ENCODE data around the gene GRIP1.
A peak's percentile ranks its signal among the peaks of the same experiment; 100 is the strongest.

Gene GRIP1

DNA sequence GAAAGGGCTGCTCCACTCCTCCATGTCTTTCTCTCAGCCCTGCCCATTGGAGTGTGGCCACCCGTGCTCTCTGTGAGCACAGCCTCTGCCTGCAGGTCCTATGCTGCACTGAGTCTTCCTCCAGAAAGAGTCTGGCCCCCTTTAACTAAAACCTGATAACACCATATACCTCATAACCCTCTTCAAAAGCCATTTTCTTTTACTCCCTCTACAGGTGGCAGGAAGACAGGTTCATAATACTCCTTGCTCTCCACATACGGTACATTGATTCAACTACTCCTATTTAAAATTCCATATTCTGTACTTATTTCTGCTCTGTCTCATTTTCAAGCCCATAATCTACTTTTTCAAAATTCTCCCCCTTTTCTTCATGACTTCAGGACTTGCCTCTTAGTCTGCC, 232.6 kb downstream of the GRIP1 start:
- DNase-seq (ENCODE audit: low read depth), result no peak

DNA sequence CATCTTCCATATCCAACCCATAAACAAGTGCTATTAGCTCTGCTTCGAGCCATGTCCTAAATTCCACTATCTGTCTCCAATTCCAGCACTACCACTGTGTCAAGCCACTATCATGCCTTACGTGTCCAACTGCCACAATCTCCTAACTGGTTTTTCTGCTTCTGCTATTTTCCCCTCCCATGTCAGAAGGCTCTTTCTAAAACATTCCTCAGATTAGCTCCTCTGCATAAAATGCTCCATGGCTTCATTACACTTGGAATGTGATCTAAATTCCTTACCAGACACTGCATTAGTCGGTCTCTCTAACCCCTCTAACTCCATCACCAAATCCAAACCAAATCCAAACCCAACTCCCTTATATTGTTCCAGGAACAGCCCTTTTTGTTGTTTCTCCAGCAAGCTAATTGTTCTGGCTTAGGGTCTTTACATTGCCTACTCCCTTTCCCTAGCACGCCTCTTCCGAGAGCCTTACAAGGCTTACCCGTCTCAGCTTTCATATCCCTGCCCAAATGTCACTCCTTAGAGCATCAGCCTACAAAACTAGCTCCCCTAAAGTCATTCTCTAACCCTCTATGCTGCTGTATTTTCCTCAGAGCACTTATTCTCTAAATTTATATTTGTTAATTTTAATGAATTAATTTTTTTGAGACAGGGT, 236.8 kb downstream of the GRIP1 start:
- no peak for DNase-seq (ENCODE audit: low read depth)

DNA sequence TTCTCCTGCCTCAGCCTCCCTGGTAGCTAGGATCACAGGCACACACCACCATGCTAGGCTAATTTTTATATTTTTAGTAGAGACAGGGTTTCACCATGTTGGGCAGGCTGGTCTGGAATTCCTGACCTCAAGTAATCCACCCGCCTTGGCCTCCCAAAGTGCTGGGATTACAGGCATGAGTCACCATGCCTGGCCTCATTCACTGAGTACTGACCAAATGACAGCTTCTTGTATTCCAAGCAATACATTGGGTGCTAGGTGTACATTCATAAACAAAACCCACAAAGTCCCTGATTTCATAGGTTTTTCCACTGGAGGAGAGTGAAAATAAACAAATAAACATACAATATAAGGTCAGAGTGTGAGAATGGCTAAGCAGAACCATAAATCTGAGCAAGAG, 240.3 kb downstream of the GRIP1 start:
- DNase-seq (ENCODE audit: low read depth), result peak; percentile 13

DNA sequence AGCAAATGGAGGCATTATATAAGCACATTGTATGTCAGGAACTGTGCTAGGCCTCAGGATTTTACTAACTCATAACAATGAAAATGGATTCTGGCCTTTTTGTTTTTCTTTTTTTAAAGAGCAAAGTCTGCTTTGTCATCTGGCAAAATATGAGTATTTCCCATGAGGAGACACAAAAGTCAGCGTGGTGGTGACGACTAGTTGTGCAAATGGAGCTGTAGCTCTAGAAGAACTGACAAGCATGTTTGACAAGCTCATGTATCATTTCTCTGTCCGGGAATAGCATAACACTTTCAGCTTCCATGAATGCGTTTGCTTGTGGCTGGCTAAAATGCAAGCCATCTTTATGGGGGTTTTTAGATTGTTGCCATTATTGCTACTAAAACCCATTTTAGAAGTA, 248.8 kb downstream of the GRIP1 start:
- no peak for DNase-seq (ENCODE audit: low read depth)

DNA sequence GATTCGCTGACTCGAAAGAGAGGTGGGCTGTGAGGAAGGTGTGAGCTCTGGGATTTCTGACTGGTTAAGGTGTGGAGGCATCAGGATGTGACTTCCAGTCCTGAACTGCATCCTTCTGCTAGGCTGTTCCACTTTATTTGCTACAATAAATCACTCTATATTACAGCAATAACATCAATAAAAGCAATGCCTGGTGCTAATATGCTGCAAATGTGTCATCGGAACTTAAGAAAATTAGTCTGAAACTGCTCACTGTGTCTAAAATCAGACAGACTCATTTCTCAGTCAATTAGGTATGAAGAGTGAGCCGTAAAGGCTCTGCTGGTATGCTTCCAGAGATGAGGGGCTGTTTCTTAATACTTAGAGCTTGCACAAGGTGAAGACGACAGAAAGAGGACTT, 250.0 kb downstream of the GRIP1 start:
- no peak for DNase-seq (ENCODE audit: low read depth)

DNA sequence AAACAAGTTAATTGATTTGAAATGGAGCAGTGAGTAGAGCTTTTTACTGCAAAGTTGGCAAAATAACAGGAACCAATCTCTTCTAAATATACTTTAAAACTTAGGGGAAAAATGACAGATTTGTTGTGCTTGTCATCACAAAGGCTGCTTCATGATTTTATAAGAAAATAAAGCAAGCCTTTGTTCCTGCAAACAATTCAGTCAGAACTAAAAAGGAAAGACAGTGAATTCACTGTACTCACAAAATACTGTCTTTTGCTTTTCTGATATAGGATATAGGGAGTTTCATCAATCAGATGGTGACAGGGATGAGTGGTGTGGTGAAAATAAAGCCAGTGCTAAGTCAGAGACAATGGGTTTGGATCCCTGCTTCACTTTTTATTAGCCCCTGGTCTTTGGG, 250.6 kb downstream of the GRIP1 start:
- DNase-seq (ENCODE audit: low read depth), result no peak

DNA sequence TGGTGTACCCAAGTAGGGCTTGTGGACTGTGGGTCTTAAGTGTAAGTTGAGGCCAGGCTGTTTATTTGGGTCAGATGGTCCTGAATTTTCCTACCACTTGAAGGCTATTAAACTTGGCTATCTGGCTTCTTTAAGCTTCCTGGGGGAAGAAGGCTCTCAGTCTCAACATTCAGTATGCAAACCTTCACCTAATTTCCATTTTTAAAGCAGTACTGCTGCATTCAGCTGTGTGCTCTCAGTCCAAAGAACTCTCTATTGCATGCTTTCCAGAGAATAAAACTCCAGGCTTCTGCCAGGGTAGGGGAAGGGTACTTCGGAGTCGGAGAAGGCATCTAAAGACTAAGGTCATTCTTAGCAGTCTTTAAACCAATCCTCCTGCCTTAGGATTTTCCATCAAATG, 252.2 kb downstream of the GRIP1 start:
- DNase-seq (ENCODE audit: low read depth), result no peak

DNA sequence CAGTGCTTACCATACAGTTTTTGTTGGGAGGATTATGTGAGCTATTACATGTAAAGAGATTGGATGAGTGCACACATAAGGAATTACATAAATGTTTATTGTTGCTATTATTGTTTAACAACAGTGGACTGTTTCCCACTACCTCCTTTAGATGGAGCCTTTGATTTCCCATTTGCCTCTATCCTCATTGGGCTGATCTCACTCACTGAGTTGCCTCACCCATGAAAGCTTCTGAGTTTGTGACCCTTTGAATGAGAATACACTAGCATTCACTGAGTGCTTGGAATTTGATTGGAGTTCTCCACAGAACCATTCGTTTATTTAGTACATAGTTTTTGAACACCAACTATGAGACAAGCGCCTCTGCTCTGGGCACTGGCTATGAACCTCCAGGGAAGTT, 255.6 kb downstream of the GRIP1 start:
- DNase-seq (ENCODE audit: low read depth), result no peak

DNA sequence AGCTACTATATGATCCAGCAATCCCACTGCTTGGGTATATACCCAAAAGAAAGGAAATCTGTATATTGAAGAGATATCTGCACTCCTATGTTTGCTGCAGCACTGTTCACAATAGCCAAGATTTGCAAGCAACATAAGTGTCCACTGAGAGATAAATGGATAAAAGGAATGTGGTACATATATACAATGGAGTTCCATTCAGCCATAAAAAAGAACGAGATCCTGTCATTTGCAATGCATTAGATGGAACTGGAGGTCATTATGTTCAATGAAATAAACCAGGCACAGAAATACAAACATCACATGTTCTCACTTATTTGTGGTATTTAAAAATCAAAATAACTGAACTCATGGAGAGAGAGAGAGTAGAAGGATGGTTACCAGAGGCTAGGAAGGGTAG, 260.0 kb downstream of the GRIP1 start:
- DNase-seq (ENCODE audit: low read depth), result no peak

DNA sequence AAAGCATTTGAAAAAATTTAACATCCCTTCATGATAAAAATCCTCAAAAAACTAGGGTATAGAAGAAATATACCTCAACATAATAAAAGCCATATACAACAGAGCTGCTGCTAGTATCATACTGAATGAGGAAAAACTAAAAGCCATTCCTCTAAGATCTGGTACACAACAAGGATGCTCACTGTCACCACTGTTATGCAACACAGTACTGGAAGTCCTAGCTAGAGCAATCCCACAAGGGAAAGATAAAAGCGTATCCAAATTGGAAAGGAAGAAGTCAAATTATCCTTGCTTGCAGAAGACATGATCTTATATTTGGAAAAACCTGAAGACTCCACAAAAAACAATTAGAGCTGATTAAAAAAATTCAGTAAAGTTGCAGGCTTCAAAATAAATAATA, 261.7 kb downstream of the GRIP1 start:
- DNase-seq (ENCODE audit: low read depth), result no peak

DNA sequence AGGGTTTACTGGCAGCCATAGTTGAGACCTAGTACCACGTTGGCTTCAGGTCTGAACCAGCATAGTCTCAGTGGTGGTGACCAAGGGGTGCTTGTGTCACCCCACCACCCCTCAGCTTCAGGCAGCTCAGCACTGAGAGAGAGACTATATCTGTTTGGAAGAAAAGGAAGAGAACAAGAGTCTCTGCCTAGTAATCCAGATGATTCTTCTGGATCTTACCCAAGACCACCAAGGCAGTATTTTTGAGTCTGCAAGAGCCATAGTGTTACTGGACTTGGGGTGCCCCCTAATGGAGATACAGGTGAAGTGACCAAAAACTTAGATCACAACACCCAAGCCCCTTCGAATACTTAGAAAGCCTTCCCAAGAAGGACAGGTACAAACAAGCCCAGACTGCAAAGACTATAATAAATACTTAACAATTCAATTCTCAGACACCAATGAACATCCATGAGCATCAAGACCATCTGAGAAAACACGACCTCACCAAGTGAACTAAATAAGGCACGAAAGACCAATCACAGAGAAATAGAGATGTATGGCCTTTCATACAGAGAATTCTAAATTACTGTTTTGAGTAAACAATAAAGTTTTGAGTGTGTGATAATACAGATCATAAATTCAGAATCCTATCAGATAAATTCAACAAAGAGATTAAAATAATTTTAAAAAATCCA, 269.5 kb downstream of the GRIP1 start:
- peak; percentile 31 for DNase-seq (ENCODE audit: low read depth)

DNA sequence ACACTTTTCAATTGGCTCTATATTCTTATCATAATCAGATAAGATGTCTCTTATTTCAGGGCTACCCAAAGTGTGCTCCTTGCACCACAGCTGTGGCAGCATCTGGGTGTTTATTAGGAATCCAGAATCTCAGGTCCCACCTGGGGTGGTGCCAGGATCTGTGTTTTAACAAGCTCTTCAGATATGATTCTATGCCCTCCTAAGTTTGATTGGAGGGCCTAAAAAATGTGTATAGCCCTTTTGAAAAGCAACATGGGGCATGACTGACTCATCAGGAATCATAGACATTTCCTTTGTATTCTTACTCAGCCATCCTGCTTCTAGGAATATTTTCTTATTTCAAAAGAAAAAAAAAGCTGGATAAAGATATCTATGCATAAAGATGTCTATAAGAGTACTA, 273.5 kb downstream of the GRIP1 start:
- no peak for DNase-seq (ENCODE audit: low read depth)

DNA sequence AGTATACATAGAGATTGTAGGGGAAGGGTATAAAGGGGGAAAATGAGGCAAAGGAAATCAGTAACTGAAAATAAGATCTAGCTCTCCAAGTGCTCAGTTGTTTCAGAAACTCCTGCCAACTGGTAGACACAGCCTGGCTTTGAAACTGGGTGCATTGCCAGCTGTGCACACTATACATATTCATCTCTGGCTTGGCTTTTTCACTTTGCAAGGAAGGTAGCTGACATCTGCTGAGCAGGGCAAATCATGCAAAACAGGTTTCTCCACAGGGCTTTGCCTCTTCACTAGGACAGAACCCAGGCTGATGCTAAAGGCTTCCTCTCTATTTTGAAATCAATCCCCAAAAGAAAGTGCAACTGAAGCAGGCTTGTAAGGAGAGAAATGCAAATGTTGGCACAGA, 275.1 kb downstream of the GRIP1 start:
- DNase-seq (ENCODE audit: low read depth), result no peak

DNA sequence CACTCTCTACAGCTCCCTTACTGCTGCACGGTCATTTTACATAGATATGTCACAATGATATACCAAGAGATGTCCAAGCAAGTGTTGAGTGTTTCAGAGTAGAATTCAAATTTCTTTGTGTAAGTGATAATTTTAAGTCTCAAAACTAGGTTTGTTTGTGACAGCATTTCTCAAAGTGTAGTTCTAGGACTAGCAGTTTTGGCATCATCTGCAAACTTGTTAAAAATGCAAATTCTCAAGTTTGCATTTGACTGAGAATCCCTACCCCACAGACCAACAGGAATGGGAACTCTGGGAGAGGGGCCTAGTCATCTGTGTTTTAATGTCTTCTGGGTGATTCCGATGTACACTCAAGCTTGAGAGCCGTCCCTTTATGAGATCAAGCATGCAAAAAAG, 279.0 kb downstream of the GRIP1 start:
- DNase-seq (ENCODE audit: low read depth), result no peak

DNA sequence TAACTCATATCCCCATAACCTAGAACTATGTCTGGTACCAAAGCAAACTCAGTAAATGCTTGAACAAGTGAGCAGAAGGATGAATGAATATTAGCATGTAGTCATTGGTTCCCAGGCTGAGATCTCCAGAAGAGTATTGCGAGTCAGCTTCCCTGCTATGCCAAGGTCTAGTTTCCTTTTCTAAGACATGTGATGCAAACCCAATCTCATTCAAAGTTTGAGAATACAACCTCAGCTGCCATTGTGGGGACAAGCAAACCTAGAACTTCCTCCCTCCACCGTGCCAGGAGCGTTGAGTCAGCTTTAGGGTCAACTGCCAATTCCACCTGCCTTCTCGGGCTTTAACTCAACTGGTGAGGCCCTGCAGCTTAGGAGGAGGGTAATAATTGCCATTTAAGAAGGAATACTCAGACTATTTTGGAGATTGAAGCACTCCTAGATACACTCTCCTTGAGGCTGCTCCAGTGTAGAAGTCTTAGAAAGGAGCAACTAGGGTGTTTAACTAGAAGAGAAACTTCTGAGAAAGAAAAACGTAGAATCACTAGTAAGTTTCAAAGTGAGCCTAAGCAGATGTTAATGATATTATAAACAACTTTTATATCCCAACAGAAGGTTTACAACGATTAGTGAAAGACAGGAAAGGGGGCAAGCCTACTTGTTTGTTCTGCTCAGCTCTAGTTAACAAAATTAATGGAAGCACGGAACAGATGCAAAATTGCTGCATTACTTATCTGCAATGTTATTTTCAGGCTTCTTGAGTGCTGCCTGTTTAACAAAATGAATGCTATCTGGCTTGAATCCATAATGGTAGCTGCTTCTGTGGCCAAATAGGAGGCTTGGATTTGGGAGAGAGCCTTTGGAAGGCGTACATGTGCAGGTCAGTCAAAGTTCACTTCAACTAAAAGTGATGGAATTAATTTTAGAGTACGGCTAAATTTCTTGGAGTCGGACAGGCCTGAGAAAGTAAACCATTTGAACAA, 279.7 kb downstream of the GRIP1 start:
- no peak for DNase-seq (ENCODE audit: low read depth)

DNA sequence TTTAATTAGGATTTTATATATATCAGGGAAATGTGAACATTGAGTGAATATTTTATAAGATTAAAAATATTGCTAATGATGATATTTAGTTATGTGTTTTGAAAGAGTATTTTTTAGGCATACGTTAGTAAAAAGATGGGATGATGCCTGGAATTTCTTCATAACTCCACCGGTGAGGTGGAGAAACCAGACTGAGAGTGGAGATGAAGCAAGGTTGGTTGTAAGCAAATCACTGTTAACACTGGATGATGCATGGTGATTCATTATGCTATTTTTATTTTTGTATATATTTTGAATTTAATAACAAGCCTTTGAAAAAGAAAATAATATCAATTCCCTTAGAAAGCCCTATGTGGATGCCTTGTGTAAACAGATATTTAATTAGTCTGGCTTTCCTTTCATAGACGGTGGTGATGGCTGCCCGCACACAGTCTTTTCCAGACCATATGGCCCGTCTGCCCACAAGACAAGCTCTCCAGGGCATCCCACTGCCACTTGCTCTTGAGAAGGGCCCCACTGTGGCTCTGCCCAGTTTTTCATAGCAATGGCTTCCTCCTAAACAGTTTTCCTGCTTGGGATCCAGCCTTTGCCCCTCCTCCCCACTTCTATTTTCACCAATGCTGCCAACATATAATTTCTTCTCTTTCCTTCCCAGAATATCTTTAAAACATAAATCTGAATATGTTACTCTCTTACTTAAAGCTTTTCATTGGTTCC, 281.1 kb downstream of the GRIP1 start:
- DNase-seq (ENCODE audit: low read depth), result no peak

DNA sequence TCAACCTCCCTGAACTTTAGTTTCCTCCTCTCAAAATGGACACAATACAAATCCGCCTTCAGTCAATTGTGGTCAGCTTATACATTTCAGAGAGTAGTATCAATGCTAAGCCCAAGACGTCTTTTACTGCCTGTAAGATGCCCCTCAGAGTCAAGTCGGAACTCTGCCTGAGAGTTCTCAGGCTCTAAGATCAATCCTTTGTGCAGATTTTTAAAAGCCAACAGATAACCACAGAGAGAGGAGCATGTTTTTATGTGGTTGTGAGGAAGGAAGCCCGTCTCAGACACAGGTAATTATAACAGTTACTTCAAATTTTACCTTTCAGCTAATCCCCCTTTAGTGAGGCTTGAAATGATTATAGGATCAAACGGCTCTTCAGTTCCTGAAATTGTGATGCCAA, 285.0 kb downstream of the GRIP1 start:
- DNase-seq (ENCODE audit: low read depth), result no peak

DNA sequence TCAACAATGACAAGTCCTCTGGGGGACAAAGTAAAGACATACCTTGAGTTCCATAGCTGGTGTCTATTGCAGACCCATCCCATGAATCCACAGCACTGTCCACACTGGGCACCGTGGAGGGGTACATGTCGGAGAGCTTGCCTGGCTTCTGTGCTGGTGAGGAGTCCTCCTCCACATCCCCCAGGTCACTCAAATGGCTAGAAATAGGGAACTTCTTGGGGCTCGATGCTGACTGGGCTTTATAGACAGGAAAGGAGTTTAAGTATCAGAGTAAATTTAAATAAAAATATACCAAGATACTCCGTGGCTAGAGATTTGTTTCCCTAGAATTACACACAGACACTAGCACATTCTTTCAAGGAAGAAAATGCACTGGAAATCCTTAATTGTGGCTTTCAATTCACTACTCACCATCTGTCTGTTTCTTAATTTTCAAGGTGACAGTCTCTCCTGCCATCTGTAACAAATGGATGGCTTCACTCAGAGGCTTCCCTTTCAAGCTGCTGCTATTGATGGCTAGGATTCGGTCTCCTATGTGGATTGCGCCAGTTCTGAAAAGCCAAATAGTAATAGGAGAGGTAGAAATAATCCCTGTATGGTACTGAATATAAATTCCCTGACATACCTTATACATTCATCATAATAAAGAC, 286.5 kb downstream of the GRIP1 start:
- DNase-seq (ENCODE audit: low read depth), result no peak

DNA sequence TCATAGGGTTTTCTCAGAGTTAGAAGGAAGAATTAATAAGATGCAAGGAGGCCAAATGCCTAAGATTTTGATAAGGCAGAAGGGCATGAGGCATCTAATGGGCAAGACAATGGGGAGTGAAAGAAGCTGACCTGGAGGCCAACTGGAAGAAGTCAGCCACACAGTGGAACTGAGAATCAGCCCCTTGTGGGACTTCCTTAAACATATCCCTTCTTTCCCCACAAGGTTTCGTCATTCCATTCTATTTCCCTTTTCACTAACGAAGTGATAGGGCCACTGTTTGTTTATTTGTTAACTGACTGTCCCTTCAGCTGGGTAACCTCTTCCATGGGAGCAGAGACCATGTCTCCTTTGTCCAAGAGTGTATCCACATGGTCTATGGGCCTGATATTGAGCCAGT, 290.4 kb downstream of the GRIP1 start:
- DNase-seq (ENCODE audit: low read depth), result no peak

DNA sequence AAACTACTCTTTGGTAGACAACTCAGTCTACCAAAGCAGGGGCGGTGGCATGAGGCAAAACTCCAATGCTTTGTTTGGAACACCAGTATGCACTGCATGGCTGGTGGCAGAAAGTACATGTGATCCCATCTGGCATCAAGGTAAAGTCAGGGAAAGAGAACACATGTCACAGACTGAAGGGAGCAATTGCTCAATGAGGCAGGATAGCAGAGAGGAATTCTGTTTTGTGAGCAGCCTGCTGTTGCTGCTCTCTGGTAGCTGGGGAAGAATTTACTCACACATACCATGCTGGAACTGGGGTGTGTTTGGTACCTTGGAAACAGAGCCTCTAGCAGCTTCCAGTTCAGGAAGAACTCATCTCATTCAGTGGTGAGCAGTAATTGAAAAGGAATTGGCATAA, 291.8 kb downstream of the GRIP1 start:
- no peak for DNase-seq (ENCODE audit: low read depth)

DNA sequence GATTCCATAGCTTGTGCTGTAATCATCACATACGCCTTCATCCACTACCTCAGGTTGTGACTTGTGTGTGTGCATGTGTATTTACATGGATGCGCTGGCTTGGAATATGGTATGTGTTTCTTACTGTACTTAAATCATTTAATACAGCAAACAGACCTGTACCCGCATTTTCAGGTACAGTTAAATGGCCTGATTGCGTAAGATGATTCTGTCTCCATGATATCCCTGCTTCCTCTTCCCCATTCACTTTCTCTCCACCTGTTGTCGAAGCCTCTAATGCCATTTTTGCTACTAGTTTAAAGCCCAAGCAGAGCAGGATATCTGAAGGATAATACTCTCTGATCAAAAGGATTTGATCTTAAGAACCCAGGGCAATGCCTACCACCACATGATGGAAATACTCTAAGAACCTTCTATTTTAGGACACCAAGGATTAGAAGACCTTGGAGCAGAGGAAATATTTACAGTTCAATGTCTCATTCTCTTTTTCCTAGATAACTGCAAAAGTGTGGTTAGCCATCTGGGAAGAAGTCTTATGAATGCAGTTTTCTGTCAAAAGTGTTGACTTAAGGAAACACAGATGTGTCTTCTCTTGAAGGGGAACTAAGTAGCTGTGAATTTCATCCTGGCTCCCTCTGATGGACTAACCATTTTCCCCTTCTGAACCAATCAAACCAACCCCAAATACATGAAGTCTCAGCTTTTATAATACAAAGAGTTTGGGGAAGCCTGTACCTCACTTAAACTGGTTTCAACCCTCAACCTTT, 297.9 kb downstream of the GRIP1 start:
- no peak for DNase-seq (ENCODE audit: low read depth)

All from stromal cell of bone marrow (primary cell).